Measurements from ENCODE around the gene MCC. TPM values are rescaled to one million over a fixed set of nuclear protein-coding genes. Genes with fewer than 3 reads are reported as not detected.
A peak's percentile ranks its signal among the peaks of the same experiment; 100 is the strongest.

The MCC gene
- total RNA-seq, 1 donor from 2014 or later = 26.9 TPM

DNA sequence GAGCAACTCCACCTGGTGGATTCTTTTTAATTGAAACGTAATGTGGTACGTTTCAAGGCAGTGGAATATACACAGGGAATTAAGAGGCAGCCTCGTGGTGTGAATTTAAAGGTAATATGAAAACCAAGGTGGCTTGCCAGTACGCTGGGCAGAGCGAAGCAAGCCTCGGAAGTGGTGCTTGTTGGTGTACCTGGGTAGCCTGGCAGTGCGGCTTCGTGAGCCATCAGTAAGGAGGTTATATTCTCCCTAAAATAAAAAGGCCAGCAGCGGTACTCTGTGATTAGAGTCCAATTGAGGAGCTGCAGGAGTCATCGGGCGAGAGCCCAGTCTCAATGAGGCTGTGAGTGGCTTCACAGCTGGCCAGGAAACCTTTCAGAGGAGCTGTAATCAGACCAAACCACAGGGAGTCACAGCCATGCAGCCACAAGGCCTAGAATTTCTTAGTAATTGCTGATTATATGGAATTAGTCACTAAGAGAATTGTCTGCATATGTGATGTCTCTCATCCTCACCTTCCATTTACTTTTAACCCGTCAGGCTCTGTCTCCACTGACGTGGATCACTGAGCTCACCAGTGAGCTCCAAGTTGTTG is 454.0 kb downstream of the MCC start:
- no peaks in the 10 kb centered on the region for H3K27me3 Mint-ChIP-seq (ENCODE audit: low read depth, unreplicated experiment)
- Histone ChIP-seq H3K4me2 (ENCODE audit: low read length) (peak overlapping the region; percentile 56), H3K27me3 (ENCODE audit: insufficient read depth, low read length) (no peaks in the 10 kb centered on the region), H3K4me1 (ENCODE audit: insufficient read depth, low read length) (peaks cover 48% of the 10 kb centered on the region), H3K4me3 (ENCODE audit: insufficient read depth, low read depth, low read length) (no peak overlapping the region), H2AFZ (ENCODE audit: low read depth, low read length) (no peak overlapping the region), H3K36me3 (ENCODE audit: insufficient read depth, low read length) (no peaks in the 10 kb centered on the region), H3K79me2 (ENCODE audit: insufficient read depth, low read length) (no peaks in the 10 kb centered on the region), H3K9ac (ENCODE audit: low read length) (peak overlapping the region; percentile 56), H4K20me1 (ENCODE audit: insufficient read depth, low read length) (no peaks in the 10 kb centered on the region), H3K27ac (ENCODE audit: low read depth, low read length) (peak overlapping the region; percentile 80), H3K9me3 (ENCODE audit: insufficient read depth, low read depth, low read length) (no peaks in the 10 kb centered on the region)
- peak overlapping the region; percentile 74 for H3K27ac Mint-ChIP-seq (ENCODE audit: unreplicated experiment)
- peaks cover 29% of the 10 kb centered on the region for H3K36me3 Mint-ChIP-seq (ENCODE audit: low read depth, unreplicated experiment)
- H3K9me3 Mint-ChIP-seq (ENCODE audit: unreplicated experiment) = peaks cover under 1% of the 10 kb centered on the region
- TF ChIP-seq, protein P1, sequence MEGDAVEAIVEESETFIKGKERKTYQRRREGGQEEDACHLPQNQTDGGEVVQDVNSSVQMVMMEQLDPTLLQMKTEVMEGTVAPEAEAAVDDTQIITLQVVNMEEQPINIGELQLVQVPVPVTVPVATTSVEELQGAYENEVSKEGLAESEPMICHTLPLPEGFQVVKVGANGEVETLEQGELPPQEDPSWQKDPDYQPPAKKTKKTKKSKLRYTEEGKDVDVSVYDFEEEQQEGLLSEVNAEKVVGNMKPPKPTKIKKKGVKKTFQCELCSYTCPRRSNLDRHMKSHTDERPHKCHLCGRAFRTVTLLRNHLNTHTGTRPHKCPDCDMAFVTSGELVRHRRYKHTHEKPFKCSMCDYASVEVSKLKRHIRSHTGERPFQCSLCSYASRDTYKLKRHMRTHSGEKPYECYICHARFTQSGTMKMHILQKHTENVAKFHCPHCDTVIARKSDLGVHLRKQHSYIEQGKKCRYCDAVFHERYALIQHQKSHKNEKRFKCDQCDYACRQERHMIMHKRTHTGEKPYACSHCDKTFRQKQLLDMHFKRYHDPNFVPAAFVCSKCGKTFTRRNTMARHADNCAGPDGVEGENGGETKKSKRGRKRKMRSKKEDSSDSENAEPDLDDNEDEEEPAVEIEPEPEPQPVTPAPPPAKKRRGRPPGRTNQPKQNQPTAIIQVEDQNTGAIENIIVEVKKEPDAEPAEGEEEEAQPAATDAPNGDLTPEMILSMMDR (IDR thresholded peaks at IDR 0.05; ENCODE audit: insufficient read depth, low read depth, low read length) = no peak
- no peak for TF ChIP-seq EZH2 (IDR thresholded peaks at IDR 0.05; ENCODE audit: insufficient read depth, low read length)
- peaks cover 63% of the 10 kb centered on the region for H3K4me1 Mint-ChIP-seq (ENCODE audit: low read depth, unreplicated experiment)
- FAIRE-seq (peak; percentile 34), DNase-seq (ENCODE audit: low read depth) (peak; percentile 99)
- H3K4me3 Mint-ChIP-seq (ENCODE audit: unreplicated experiment) = no peak overlapping the region

DNA sequence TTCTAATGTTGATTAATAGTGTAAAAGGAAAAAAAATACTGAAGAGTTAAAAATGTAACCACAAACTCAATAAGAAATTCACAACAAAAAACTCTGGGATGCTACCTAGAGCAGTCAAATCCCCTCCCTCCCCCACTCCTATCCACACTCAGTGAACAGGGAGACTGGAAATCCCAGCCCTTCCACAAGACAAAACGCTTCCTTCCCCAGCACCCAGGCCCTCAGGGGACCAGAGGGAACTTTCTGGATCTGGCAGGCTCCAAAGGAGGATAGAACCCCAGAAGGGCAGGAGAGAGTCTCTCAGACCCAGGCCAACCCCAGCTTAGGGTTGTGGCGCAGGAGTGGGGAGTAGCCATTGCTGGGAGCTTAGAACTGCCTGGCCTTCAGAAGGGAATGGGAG is 456.7 kb downstream of the MCC start:
- FAIRE-seq = no peak
- Mint-ChIP-seq H3K4me3 (ENCODE audit: unreplicated experiment) (peak overlapping the region; percentile 45), H3K27ac (ENCODE audit: unreplicated experiment) (peak overlapping the region; percentile 80), H3K36me3 (ENCODE audit: low read depth, unreplicated experiment) (peaks cover 36% of the 10 kb centered on the region), H3K27me3 (ENCODE audit: low read depth, unreplicated experiment) (no peaks in the 10 kb centered on the region), H3K9me3 (ENCODE audit: unreplicated experiment) (peaks cover 2% of the 10 kb centered on the region), H3K4me1 (ENCODE audit: low read depth, unreplicated experiment) (peaks cover 59% of the 10 kb centered on the region)
- H3K4me2 ChIP-seq (ENCODE audit: low read length) = no peak overlapping the region
- no peak overlapping the region for H3K27ac ChIP-seq (ENCODE audit: low read depth, low read length)
- H3K9me3 ChIP-seq (ENCODE audit: insufficient read depth, low read depth, low read length) = no peaks in the 10 kb centered on the region
- H4K20me1 ChIP-seq (ENCODE audit: insufficient read depth, low read length) = no peaks in the 10 kb centered on the region
- H2AFZ ChIP-seq (ENCODE audit: low read depth, low read length) = no peak overlapping the region
- H3K36me3 ChIP-seq (ENCODE audit: insufficient read depth, low read length) = peaks cover 9% of the 10 kb centered on the region
- no peak overlapping the region for H3K4me3 ChIP-seq (ENCODE audit: insufficient read depth, low read depth, low read length)
- peaks cover 48% of the 10 kb centered on the region for H3K4me1 ChIP-seq (ENCODE audit: insufficient read depth, low read length)
- no peak overlapping the region for H3K9ac ChIP-seq (ENCODE audit: low read length)
- no peak for DNase-seq (ENCODE audit: low read depth)
- no peaks in the 10 kb centered on the region for H3K79me2 ChIP-seq (ENCODE audit: insufficient read depth, low read length)
- TF ChIP-seq, protein P1 (IDR thresholded peaks at IDR 0.05; ENCODE audit: insufficient read depth, low read depth, low read length) = no peak
- TF ChIP-seq EZH2 (IDR thresholded peaks at IDR 0.05; ENCODE audit: insufficient read depth, low read length) = no peak
- H3K27me3 ChIP-seq (ENCODE audit: insufficient read depth, low read length) = no peaks in the 10 kb centered on the region

DNA sequence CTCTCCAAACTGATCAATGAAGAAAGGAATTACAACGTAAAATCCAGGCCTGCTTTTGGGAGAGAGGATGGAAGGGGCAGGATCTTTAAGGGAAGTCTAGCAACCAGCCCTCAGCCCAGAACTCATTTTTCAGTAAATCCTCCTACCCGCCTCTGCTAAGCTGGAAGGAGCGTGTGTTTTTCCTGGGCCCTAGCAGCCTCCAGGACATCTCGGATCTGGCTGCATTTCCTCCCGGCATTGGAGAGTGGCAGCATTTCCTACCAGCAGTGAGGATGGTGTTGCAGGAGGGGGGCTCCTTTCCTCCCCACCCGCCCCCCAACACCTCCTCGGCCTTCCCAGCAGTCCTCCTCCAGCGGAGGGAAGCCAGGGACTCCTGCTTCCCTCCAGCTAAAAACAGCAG is 457.1 kb downstream of the MCC start:
- Mint-ChIP-seq H3K4me1 (ENCODE audit: low read depth, unreplicated experiment) (peaks cover 59% of the 10 kb centered on the region), H3K27ac (ENCODE audit: unreplicated experiment) (peak overlapping the region; percentile 95), H3K9me3 (ENCODE audit: unreplicated experiment) (peaks cover 2% of the 10 kb centered on the region), H3K36me3 (ENCODE audit: low read depth, unreplicated experiment) (peaks cover 39% of the 10 kb centered on the region), H3K4me3 (ENCODE audit: unreplicated experiment) (peak overlapping the region; percentile 34), H3K27me3 (ENCODE audit: low read depth, unreplicated experiment) (no peaks in the 10 kb centered on the region)
- H2AFZ ChIP-seq (ENCODE audit: low read depth, low read length) = no peak overlapping the region
- H3K4me1 ChIP-seq (ENCODE audit: insufficient read depth, low read length) = peaks cover 48% of the 10 kb centered on the region
- H3K9ac ChIP-seq (ENCODE audit: low read length) = no peak overlapping the region
- no peaks in the 10 kb centered on the region for H3K79me2 ChIP-seq (ENCODE audit: insufficient read depth, low read length)
- no peak overlapping the region for H3K4me3 ChIP-seq (ENCODE audit: insufficient read depth, low read depth, low read length)
- no peaks in the 10 kb centered on the region for H3K9me3 ChIP-seq (ENCODE audit: insufficient read depth, low read depth, low read length)
- no peaks in the 10 kb centered on the region for H4K20me1 ChIP-seq (ENCODE audit: insufficient read depth, low read length)
- H3K4me2 ChIP-seq (ENCODE audit: low read length) = no peak overlapping the region
- TF ChIP-seq EZH2 (IDR thresholded peaks at IDR 0.05; ENCODE audit: insufficient read depth, low read length) = no peak
- TF ChIP-seq, protein P1 (IDR thresholded peaks at IDR 0.05; ENCODE audit: insufficient read depth, low read depth, low read length) = no peak
- no peak for FAIRE-seq
- peak overlapping the region; percentile 9 for H3K27ac ChIP-seq (ENCODE audit: low read depth, low read length)
- no peak for DNase-seq (ENCODE audit: low read depth)
- no peaks in the 10 kb centered on the region for H3K27me3 ChIP-seq (ENCODE audit: insufficient read depth, low read length)
- H3K36me3 ChIP-seq (ENCODE audit: insufficient read depth, low read length) = peaks cover 10% of the 10 kb centered on the region
